GM20000 (cell line): ENCODE measurements around the gene ASNS.

Experiments used
- DNase-seq: peaks from one replicate; pipeline ENCODE4 v3.0.0; 2012; ENCODE audit warnings: low spot score
- TF ChIP-seq, protein P1 (sequence below): IDR thresholded peaks from 2 replicates; pipeline ENCODE4 v1.5.1; 2012; ENCODE audit warnings: mild to moderate bottlenecking, control low read depth; ENCODE audit errors: extremely low read depth, missing control alignments

ASNS gene

DNA sequence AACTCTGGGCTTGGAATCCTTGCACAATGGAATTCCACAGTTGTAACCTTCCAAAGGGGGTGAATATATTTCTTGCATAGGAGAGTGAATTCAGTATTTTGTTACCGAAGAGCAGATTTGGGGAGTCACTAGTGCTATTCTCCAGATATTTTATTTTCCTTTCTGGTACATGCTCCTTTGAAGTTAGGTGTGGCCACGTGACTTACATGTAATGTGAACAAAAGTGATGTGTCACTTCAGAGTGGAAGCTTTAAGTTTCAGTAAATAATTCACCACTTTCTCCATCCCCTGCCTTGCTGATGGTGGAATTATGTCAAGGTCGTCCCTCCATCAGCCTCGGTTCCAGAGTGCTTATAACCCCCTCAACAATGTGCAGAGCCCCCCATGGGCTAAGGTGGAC lies 25.3 kb downstream of the ASNS start:
- no peak for DNase-seq
- TF ChIP-seq, protein P1, sequence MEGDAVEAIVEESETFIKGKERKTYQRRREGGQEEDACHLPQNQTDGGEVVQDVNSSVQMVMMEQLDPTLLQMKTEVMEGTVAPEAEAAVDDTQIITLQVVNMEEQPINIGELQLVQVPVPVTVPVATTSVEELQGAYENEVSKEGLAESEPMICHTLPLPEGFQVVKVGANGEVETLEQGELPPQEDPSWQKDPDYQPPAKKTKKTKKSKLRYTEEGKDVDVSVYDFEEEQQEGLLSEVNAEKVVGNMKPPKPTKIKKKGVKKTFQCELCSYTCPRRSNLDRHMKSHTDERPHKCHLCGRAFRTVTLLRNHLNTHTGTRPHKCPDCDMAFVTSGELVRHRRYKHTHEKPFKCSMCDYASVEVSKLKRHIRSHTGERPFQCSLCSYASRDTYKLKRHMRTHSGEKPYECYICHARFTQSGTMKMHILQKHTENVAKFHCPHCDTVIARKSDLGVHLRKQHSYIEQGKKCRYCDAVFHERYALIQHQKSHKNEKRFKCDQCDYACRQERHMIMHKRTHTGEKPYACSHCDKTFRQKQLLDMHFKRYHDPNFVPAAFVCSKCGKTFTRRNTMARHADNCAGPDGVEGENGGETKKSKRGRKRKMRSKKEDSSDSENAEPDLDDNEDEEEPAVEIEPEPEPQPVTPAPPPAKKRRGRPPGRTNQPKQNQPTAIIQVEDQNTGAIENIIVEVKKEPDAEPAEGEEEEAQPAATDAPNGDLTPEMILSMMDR, result no peak

DNA sequence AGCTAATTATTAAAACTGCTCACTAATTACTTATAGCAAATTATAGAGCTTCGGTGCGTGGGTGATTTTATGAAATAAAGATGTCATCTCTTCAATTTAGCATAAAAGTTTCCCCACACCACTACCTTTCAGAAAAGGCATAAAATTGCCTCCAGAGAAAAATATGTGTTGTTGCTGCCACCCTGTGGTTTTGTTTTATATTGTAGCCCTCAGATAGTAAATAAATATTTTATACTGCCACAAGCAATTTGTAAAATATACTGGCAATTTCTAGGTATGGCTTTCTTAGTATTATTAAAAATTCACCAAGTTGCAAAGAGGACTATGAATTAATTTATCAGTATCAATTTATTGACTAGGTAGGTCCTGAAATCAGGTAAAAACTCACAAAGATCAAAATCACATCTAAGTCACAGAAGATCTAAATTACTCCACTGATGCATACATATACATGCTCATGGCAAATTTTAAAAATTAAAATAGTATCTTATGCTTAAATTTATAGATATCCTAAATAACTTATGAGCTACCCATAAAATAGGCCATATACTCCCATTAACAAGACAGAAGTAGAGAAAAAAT lies 26.5 kb downstream of the ASNS start:
- DNase-seq, result peak; percentile 43
- TF ChIP-seq, protein P1, result no peak

DNA sequence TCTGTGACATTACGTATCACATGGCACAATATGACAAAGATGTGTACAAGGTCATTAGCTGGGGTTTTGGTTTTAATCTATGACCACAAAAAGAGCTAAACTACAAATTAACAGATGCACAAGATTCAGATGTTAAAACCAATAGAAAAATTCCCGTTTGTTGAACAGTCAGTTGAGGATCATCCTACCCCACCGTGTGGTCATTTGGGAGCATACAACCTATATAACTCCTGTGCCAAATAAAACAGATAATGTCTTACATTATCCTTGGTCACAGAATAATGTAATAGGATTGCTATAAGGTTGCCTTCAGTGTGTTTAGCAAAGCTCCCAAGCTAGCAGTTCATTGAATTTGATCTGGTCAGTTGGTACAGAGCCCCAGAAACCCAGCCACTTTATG lies 28.2 kb downstream of the ASNS start:
- TF ChIP-seq, protein P1, result no peak
- no peak for DNase-seq

DNA sequence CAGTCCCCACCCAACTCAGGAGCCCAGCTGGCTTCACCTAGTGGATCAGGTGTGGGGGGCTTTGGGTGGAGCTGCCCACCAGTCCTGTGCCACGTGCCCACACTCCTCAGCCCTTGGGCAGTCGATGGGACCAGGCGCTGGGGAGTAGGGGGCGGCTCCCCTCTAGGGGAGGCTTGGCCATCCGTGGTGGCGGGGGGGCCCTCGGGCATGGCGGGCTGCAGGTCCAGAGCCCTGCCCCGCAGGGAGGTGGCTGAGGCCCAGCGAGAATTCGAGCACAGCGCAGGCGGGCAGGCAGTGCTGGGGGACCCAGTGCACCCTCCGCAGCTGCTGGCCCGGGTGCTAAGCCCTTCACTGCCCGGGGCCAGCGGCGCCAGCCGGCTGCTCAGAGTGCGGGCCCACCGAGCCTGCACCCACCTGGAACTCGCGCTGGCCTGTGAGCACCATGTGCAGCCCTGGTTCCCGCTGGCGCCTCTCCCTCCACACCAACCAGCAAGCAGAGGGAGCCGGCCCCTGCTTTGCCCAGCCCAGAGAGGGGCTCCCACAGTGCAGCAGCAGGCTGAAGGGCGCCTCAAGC lies 29.3 kb downstream of the ASNS start:
- TF ChIP-seq, protein P1, result no peak
- DNase-seq, result no peak

DNA sequence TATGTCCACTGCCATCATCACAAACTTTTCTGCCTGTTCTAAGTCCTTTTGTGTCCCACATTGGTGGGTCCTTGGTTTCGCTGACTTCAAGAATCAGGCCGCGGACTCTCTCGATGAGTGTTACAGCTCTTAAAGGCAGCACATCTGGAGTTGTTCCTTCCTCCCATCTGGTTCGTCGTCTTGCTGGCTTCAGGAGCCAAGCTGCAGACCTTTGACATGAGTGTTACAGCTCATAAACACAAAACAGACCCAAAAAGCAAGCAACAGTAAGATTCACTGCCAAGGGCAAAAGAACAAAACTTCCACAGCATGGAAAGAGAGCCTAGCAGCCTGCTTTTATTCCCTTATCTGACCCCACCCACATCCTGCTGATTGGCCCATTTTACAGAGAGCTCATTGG lies 30.2 kb downstream of the ASNS start:
- TF ChIP-seq, protein P1, result no peak
- no peak for DNase-seq

DNA sequence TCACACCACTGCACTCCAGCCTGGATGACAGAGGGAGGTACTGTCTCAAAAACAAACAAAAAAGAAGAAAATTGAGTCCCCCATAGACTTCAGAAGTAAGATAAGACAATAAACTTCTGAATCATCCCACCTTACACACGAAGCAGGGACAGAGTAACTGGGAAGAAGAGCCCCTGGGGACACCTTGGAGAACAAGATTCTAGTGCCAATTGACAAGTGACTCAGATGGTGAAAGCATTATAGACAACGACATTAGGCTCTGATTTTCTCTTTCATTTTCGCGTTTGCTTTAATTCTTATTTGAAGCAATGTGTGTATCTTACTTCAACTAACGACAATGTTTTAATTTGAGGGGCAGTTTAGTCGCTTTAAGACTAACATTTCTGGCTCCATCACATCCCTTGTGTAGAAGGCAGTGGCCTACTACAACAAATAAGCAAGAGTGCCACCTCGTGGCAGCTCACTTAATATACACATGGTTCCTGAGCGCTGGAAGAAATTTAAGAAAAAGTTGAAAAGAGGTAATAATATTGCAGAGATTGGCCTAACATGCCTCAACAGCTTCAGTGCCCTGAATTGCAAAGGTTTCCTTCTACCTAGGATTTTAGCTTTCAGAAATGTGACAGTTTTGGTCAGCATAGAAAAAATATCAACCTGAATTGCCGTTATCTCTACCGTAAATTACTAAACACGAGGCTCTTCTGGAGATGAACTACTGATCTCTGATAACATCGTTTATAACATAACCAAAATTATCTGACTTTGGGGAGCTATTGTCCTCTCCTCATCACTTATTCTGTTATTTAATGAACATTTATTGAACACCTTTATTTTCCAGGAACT lies 36.7 kb downstream of the ASNS start:
- DNase-seq, result peak; percentile 58
- TF ChIP-seq, protein P1, result peak; percentile 56

DNA sequence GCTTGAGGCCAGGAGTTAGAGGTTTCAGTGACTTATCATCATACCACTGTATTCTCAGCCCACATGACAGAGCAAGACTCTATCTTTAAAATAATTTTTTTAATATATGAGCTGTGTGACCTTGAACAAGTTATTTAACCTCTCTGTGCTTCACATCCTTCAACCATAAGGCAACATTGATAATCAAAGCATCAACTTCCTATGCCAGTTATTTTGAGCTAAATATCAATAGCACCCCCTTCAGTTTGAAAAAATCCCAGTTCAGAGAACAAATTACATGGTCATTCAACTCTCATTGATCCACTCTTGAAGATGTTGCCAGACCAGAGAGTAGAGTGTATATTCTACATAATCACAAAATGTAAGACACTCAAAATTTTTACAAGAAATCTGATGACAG lies 53.0 kb downstream of the ASNS start:
- DNase-seq, result no peak

More for the DNA sequence above, 53.0 kb downstream of the ASNS start:
- TF ChIP-seq, protein P1, result no peak
